ENCODE results near the gene ATP6V1G3. TPM values are rescaled to one million over a fixed set of nuclear protein-coding genes. Genes with fewer than 3 reads are reported as not detected.

The ATP6V1G3 gene
- not detected in 2 replicates for total RNA-seq

GRCh38 chr1:198540580-198540979, at the start of gene ATP6V1G3:
ATP6V1G3 (minus strand) TSS chr1:198540680; CDS start chr1:198540650, 30 bp downstream.

Other genes with a start within 250 kb of the ATP6V1G3 start
- gene PTPRC, start 98.4 kb upstream of the ATP6V1G3 start, total RNA-seq = not detected in 2 replicates

Data from epithelial cell of alveolus of lung (primary cell).